ENCODE measurements around the gene SLC37A1. TPM values are rescaled to one million over a fixed set of nuclear protein-coding genes. Genes with fewer than 3 reads are reported as not detected.

The SLC37A1 gene
- total RNA-seq, 1 donor from 2014 or later: 21.6 TPM

GRCh38 chr21:42539931-42540343, 26.3 kb downstream of the SLC37A1 start:
- DNase-seq (peak; percentile 67), ATAC-seq (peak; percentile 37)
- Histone ChIP-seq H3K4me3 (no peak overlapping the region), H3K4me1 (no peaks in the 10 kb centered on the region), H3K36me3 (peaks cover 58% of the 10 kb centered on the region), H3K9me3 (no peaks in the 10 kb centered on the region), H3K27ac (no peak overlapping the region), H3K27me3 (no peaks in the 10 kb centered on the region)
- intact Hi-C loops (cut with DNase I): no loop called here
- no peak for TF ChIP-seq CTCF (IDR thresholded peaks at IDR 0.05)

GRCh38 chr21:42540396-42540795, 26.7 kb downstream of the SLC37A1 start:
- DNase-seq: peak; percentile 42
- no peak for TF ChIP-seq CTCF (IDR thresholded peaks at IDR 0.05)
- H3K4me1 ChIP-seq: no peaks in the 10 kb centered on the region
- H3K9me3 ChIP-seq: no peaks in the 10 kb centered on the region
- ATAC-seq: no peak
- intact Hi-C loops (cut with DNase I): no loop called here
- no peak overlapping the region for H3K27ac ChIP-seq
- no peak overlapping the region for H3K4me3 ChIP-seq
- H3K36me3 ChIP-seq: peaks cover 58% of the 10 kb centered on the region
- no peaks in the 10 kb centered on the region for H3K27me3 ChIP-seq

GRCh38 chr21:42541174-42541573, 27.5 kb downstream of the SLC37A1 start:
- Histone ChIP-seq H3K9me3 (no peaks in the 10 kb centered on the region), H3K4me3 (no peak overlapping the region), H3K27me3 (no peaks in the 10 kb centered on the region), H3K36me3 (peaks cover 57% of the 10 kb centered on the region), H3K4me1 (no peaks in the 10 kb centered on the region), H3K27ac (no peak overlapping the region)
- no peak for TF ChIP-seq CTCF (IDR thresholded peaks at IDR 0.05)
- intact Hi-C loops (cut with DNase I): no loop called here
- peak; percentile 50 for DNase-seq
- ATAC-seq: no peak

DNA sequence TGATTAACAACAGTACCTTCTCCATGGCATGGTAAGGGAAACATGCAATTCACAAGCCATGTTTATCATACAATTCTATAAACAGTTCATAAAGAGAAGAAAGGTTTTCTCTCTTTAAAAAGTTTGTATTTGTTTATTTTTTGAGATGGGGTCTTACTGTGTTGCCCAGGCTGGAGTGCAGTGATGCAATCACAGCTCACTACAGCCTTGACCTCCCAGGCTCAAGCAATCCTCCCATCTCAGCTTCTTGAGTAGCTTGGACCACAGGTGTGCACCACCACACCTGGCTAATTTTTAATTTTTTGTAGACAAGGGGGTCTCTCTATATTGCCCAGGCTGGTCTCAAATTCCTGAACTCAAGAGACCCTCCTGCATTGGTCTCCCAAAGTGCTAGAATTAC, 28.0 kb downstream of the SLC37A1 start:
- DNase-seq: peak; percentile 6
- no peaks in the 10 kb centered on the region for H3K9me3 ChIP-seq
- H3K4me1 ChIP-seq: no peaks in the 10 kb centered on the region
- H3K4me3 ChIP-seq: no peak overlapping the region
- ATAC-seq: no peak
- no peak for TF ChIP-seq CTCF (IDR thresholded peaks at IDR 0.05)
- intact Hi-C loops (cut with DNase I): no loop called here
- H3K36me3 ChIP-seq: peaks cover 55% of the 10 kb centered on the region
- H3K27ac ChIP-seq: no peak overlapping the region
- no peaks in the 10 kb centered on the region for H3K27me3 ChIP-seq

GRCh38 chr21:42542196-42542595, 28.5 kb downstream of the SLC37A1 start:
- DNase-seq (peak; percentile 49), ATAC-seq (no peak)
- TF ChIP-seq CTCF (IDR thresholded peaks at IDR 0.05): no peak
- intact Hi-C loops (cut with DNase I): no loop called here
- H3K27me3 ChIP-seq: no peaks in the 10 kb centered on the region
- H3K36me3 ChIP-seq: peaks cover 59% of the 10 kb centered on the region
- H3K4me3 ChIP-seq: no peak overlapping the region
- no peaks in the 10 kb centered on the region for H3K4me1 ChIP-seq
- no peaks in the 10 kb centered on the region for H3K9me3 ChIP-seq
- H3K27ac ChIP-seq: no peak overlapping the region

- DNase-seq: peak; percentile 56
- no peaks in the 10 kb centered on the region for H3K27me3 ChIP-seq
- ATAC-seq: no peak
- H3K36me3 ChIP-seq: peaks cover 63% of the 10 kb centered on the region
- no peak overlapping the region for H3K4me3 ChIP-seq
- H3K4me1 ChIP-seq: no peaks in the 10 kb centered on the region
- no peaks in the 10 kb centered on the region for H3K9me3 ChIP-seq
- H3K27ac ChIP-seq: no peak overlapping the region
- intact Hi-C loops (cut with DNase I): no loop called here
- TF ChIP-seq CTCF (IDR thresholded peaks at IDR 0.05): no peak
Observed at GRCh38 chr21:42542596-42542995, 28.9 kb downstream of the SLC37A1 start.

Measured in upper lobe of right lung (tissue), 1 donor.